Stromal cell of bone marrow (primary cell): ENCODE measurements around the gene SLC35F4.
"Not testable (repeated sequence)": the region's sequence is repeated elsewhere in the genome, so short reads cannot be mapped to it uniquely, and the experiment has no call there.

ENCODE experiments used
- DNase-seq: peaks from one replicate; pipeline ENCODE4 v3.0.0-alpha.2; 2012; ENCODE audit warnings: low read depth

SLC35F4 gene

GRCh38 chr14:57725399-57726077 is 140.4 kb downstream of the SLC35F4 start:
- peak; percentile 21 for DNase-seq

DNA sequence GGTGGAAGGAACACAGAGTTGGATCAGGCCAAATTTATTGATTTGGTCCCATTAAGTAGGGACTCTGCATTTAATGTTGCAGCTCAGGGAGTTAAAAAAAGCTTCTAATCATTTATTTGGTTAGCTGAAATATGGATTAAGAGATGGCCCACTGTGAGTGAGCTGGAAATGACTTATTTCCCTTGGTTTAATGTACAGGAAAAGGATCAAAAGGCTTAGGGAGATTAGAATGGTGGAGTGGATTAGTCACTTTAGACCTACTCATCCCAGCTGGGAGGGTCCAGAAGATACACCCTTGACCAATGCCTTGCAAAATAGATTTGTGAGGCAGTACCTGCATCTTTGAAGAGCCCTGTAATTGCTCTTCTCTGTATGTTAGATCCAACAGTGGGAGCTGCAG is 143.8 kb downstream of the SLC35F4 start:
- not testable (repeated sequence) for DNase-seq

- DNase-seq, result no peak
These were observed 151.4 kb downstream of the SLC35F4 start for GRCh38 chr14:57714487-57714931.

DNA sequence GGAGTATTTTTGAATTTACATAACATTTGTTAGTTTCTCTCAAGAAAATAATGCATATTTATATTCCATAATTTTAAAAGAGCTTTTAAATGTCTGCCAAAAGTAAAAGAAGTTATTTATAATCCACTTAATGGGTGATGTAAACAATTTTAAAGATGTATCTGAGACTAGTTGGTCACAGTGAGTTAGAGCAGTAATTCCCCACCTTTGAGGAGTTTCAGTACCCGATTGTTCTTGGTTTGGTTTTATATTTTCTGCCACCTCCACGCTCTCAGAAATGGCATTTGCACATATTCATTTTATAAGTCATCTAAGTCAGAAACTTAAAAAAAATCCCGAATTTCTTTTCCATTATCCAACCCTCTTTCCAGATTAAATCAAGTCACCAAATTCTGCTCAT is 153.2 kb downstream of the SLC35F4 start:
- DNase-seq, result no peak

GRCh38 chr14:57712102-57712501 is 153.8 kb downstream of the SLC35F4 start:
- peak; percentile 4 for DNase-seq

GRCh38 chr14:57709909-57710308 is 156.0 kb downstream of the SLC35F4 start:
- no peak for DNase-seq

- DNase-seq, result not testable (repeated sequence)
These were observed 156.8 kb downstream of the SLC35F4 start for GRCh38 chr14:57709086-57709485.

GRCh38 chr14:57707219-57707618 is 158.7 kb downstream of the SLC35F4 start:
- DNase-seq, result no peak

- DNase-seq, result no peak
These were observed 161.1 kb downstream of the SLC35F4 start for GRCh38 chr14:57704763-57705162.

DNA sequence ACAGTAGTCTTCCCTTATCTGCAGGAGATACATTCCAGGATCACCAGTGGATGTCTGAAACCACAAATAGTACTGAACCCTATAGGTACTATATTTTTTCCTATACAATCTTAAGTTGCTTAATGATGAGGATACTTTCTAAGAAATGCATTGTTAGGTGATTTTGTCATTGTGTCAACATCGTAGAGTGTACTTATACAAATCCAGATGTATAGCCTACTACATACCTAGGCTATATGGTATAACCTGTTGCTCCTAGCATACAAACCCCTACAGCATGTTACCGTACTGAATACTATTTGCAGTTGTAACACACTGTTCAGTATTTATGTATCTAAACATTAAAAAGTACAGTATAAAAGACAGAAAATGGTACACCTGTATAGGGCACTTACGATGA is 165.9 kb downstream of the SLC35F4 start:
- no peak for DNase-seq

DNA sequence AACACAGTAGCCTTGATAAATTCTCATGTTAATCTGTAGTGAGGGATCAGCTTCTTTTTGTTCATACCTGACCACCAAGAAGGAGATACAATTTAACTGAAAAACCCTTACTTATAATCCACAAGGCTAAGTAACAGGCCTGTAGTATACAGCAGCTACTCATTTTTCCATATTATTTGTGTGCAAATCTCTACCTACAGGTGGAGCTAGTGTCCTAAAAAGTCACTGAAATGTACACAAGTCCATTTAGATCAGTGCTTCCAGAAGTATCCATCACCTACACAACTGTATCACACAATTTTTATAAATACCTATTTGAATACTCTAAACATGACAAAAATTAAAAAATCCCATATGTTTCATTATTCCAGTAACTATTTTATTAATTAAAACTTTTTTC is 173.2 kb downstream of the SLC35F4 start:
- DNase-seq, result peak; percentile 34

- no peak for DNase-seq
These were observed 178.5 kb downstream of the SLC35F4 start for GRCh38 chr14:57687416-57687815.

DNA sequence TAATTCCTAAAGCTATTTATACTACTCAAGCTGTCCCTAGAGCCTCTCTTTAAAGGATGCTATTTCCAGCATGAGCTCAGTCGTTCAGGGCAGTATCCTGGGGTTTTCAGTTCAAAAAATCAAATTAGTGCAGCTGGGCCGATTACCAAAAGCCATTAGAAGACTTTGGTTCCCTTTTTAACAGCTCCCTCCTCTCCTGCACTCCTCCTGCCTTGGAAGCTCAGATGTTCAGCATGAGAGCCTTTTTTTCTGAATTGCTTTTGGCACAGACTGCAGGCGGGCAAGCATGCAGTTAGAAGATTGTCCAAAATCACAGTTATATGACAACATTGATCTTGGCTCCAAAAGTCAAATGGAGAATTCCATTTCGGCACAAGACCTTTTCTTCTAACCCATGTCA is 179.6 kb downstream of the SLC35F4 start:
- peak; percentile 25 for DNase-seq

GRCh38 chr14:57671021-57671420 is 194.9 kb downstream of the SLC35F4 start:
- DNase-seq, result no peak

DNA sequence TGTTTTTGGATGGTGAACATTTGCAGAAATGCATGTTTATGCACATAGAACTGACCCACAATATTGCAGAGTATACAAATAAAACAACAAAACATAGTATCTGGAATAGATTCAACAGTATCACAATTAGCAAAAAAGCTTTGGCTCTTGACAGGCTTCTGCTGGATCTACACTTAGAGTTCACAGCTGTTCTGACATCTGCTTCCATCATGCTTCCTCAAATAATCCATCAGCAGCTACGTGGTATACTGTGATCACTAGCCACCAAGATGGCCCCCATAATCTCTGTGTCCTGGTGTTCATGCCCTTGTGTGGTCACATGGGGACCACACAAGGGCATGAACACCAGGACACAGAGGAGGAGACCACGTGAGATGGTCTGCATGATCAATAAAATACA is 205.7 kb downstream of the SLC35F4 start:
- DNase-seq, result no peak

- no peak for DNase-seq
These were observed 206.8 kb downstream of the SLC35F4 start for GRCh38 chr14:57659052-57659451.

- peak; percentile 30 for DNase-seq
These were observed 208.4 kb downstream of the SLC35F4 start for GRCh38 chr14:57657487-57657886.

DNA sequence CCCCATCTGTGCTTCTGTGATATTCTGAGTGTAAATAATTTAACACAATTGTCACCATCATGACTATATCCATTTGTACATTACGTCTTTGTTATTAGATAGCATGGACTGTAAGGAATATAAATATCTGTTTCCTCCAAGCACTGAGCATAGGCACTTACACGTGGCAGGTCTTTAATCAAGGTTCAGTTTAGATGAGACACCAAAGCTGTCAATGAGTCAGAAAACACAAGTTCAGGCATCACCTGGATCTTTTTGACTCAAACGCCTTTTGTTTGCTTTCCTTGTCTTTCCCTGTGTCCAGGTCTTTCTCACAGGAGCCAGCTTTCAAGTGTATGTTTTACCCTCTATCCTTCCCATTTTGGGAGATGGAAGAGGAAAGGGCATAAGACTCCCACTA is 209.0 kb downstream of the SLC35F4 start:
- DNase-seq, result no peak

DNA sequence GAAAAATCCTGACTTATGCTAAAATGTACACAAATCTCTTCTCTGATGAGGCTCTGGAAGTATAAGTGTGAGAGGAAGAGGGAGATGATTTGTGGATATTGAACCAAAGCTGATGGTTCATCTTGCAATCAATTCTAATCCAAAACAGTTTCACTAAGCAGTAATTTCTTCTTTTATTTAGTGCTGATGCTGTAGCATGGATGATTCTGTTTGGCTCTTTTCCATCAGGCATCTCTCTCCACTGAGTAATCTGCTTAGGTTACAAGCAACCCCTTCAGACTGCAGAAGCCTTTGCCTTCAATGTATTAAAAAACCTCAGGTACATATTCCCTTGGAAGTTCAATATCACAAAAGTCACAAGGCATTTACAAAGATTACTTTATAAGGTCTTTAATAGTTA is 213.1 kb downstream of the SLC35F4 start:
- no peak for DNase-seq

GRCh38 chr14:57641776-57642175 is 224.1 kb downstream of the SLC35F4 start:
- DNase-seq, result no peak

DNA sequence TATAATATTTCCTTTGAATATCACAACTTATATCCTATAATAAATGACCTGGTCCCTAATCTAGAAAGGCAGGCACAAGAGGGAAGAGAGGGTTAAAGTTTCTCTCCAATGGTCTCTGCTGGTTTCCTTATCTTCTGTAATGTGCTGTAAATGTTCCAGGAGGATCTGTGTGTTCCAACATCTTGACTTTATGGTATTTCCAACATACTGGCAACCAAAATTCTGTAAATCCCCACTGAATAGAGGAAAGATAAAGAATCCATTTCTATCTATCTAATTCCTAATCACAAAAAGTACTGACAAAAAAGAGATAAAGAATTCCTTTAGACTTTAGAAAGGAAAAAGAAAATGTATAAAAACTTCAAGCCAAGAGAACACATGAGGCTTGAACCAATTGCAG is 225.9 kb downstream of the SLC35F4 start:
- DNase-seq, result no peak

DNA sequence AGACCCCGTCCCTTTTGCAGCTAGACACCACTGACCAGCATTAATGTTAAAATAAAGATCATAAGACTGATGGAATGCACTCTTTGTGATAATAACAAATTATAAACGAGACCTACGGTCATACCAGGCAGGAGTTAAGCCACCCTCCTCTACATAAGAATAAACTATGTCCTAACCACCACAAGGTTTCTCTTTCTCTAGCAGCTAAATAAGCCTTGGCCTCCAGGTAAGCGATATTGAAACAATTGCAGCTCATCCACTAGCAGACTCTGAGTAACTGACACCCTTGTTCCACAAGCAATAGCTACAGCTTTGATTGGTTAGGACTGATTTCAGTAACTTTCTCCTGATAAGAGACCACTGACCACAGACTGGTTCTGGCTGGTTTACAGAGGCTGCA is 228.0 kb downstream of the SLC35F4 start:
- no peak for DNase-seq

- DNase-seq, result no peak
These were observed 231.6 kb downstream of the SLC35F4 start for GRCh38 chr14:57634335-57634734.

GRCh38 chr14:57632649-57633048 is 233.2 kb downstream of the SLC35F4 start:
- DNase-seq, result no peak
